SKM-1 (cell line): ENCODE measurements around the gene TBCD.

Experiments used
- DNase-seq: peaks from one replicate; lab custom pipeline; 2025; ENCODE audit not compliant: unreplicated experiment; lab: John Stamatoyannopoulos, UW

Gene TBCD

GRCh38 chr17:82849076-82849945 is 97.4 kb downstream of the TBCD start:
- peak; percentile 26 for DNase-seq

- DNase-seq = no peak
These were observed 99.5 kb downstream of the TBCD start for GRCh38 chr17:82851381-82851780.

GRCh38 chr17:82854226-82854625 is 102.4 kb downstream of the TBCD start:
- no peak for DNase-seq

GRCh38 chr17:82856361-82856760 is 104.5 kb downstream of the TBCD start:
- DNase-seq = no peak

- DNase-seq = no peak
These were observed 106.7 kb downstream of the TBCD start for GRCh38 chr17:82858376-82859126.

- DNase-seq = no peak
These were observed 107.9 kb downstream of the TBCD start for GRCh38 chr17:82859431-82860403.

GRCh38 chr17:82860606-82861392 is 108.9 kb downstream of the TBCD start:
- no peak for DNase-seq

- DNase-seq = no peak
These were observed 109.5 kb downstream of the TBCD start for GRCh38 chr17:82861393-82861775.

- DNase-seq = no peak
These were observed 110.3 kb downstream of the TBCD start for GRCh38 chr17:82862191-82862590.

GRCh38 chr17:82862737-82863382 is 111.0 kb downstream of the TBCD start:
- no peak for DNase-seq

- DNase-seq = no peak
These were observed 111.6 kb downstream of the TBCD start for GRCh38 chr17:82863383-82863940.

- DNase-seq = no peak
These were observed 112.3 kb downstream of the TBCD start for GRCh38 chr17:82863941-82864712.

- no peak for DNase-seq
These were observed 112.9 kb downstream of the TBCD start for GRCh38 chr17:82864713-82865248.

GRCh38 chr17:82865274-82865673 is 113.4 kb downstream of the TBCD start:
- DNase-seq = no peak

- DNase-seq = no peak
These were observed 114.0 kb downstream of the TBCD start for GRCh38 chr17:82865774-82866395.

GRCh38 chr17:82866590-82867191 is 114.8 kb downstream of the TBCD start:
- DNase-seq = no peak

GRCh38 chr17:82867763-82868325 is 116.0 kb downstream of the TBCD start:
- no peak for DNase-seq
